Epithelial cell of proximal tubule (primary cell): ENCODE measurements around the gene SLC40A1. TPM values are rescaled to one million over a fixed set of nuclear protein-coding genes. Genes with fewer than 3 reads are reported as not detected.
A peak's percentile ranks its signal among the peaks of the same experiment; 100 is the strongest.

Experiments
- DNase-seq: peaks from one replicate; pipeline ENCODE4 v3.0.0-alpha.2; 2011; ENCODE audit warnings: low read depth
- H3K4me3 ChIP-seq: 2 replicates; pipeline ENCODE4 v1.5.1; 2011; ENCODE audit warnings: low read depth, mild to moderate bottlenecking, low read length
- CTCF ChIP-seq: conservative IDR thresholded peaks from 2 replicates; pipeline ENCODE4 v1.5.1; 2012; ENCODE audit warnings: low read depth, mild to moderate bottlenecking, low read length
- total RNA-seq: library from RNA; depleted of rRNA; stranded (reverse); fragments of >200 nt; gene quantifications from 2 replicates; pipeline ENCODE4 v1.2.3, GENCODE V29; 2015

SLC40A1 gene
- total RNA-seq, 1 donor from 2014 or later = 5.8 TPM

- DNase-seq = no peak
- no peak for TF ChIP-seq CTCF
- no peak overlapping the region for H3K4me3 ChIP-seq
Observed at GRCh38 chr2:189623049-189623448, 42.5 kb upstream of the SLC40A1 start.

- no peak for DNase-seq
- no peak overlapping the region for H3K4me3 ChIP-seq
- TF ChIP-seq CTCF = no peak
Observed at GRCh38 chr2:189621781-189622180, 41.2 kb upstream of the SLC40A1 start.

- H3K4me3 ChIP-seq = no peak overlapping the region
- DNase-seq = no peak
- no peak for TF ChIP-seq CTCF
Observed at GRCh38 chr2:189618197-189618596, 37.6 kb upstream of the SLC40A1 start.

- H3K4me3 ChIP-seq = no peak overlapping the region
- DNase-seq = no peak
- TF ChIP-seq CTCF = no peak
Observed at GRCh38 chr2:189614585-189614984, 34.0 kb upstream of the SLC40A1 start.

GRCh38 chr2:189613650-189614420 is 33.2 kb upstream of the SLC40A1 start:
- DNase-seq = no peak
- H3K4me3 ChIP-seq = no peak overlapping the region
- TF ChIP-seq CTCF = no peak

GRCh38 chr2:189613077-189613636 is 32.6 kb upstream of the SLC40A1 start:
- no peak for TF ChIP-seq CTCF

GRCh38 chr2:189610700-189611099 is 30.1 kb upstream of the SLC40A1 start:
- H3K4me3 ChIP-seq = no peak overlapping the region
- no peak for DNase-seq
- no peak for TF ChIP-seq CTCF

More at GRCh38 chr2:189613077-189613636, 32.6 kb upstream of the SLC40A1 start:
- peak; percentile 18 for DNase-seq
- no peak overlapping the region for H3K4me3 ChIP-seq
